ENCODE measurements around the gene KLHL40.
A peak's percentile ranks its signal among the peaks of the same experiment; 100 is the strongest.

The KLHL40 gene

GRCh38 chr3:42661593-42662022 is 23.7 kb upstream of the KLHL40 start:
- Histone ChIP-seq H3K4me3 (no peak overlapping the region), H3K27ac (no peak overlapping the region)
- peak; percentile 72 for DNase-seq (ENCODE audit: low spot score)
- TF ChIP-seq CTCF (IDR thresholded peaks at IDR 0.05), result no peak

- Histone ChIP-seq H3K4me3 (no peak overlapping the region), H3K27ac (no peak overlapping the region)
- no peak for TF ChIP-seq CTCF (IDR thresholded peaks at IDR 0.05)
- no peak for DNase-seq (ENCODE audit: low spot score)
Measured at GRCh38 chr3:42662037-42662812, 23.1 kb upstream of the KLHL40 start.

- Histone ChIP-seq H3K27ac (no peak overlapping the region), H3K4me3 (no peak overlapping the region)
- DNase-seq (ENCODE audit: low spot score), result no peak
- TF ChIP-seq CTCF (IDR thresholded peaks at IDR 0.05), result no peak
Measured at GRCh38 chr3:42662813-42663535, 22.4 kb upstream of the KLHL40 start.

- no peak for TF ChIP-seq CTCF (IDR thresholded peaks at IDR 0.05)
- DNase-seq (ENCODE audit: low spot score), result peak; percentile 74
- H3K4me3 ChIP-seq, result no peak overlapping the region
- no peak overlapping the region for H3K27ac ChIP-seq
Measured at GRCh38 chr3:42663581-42664437, 21.5 kb upstream of the KLHL40 start.

GRCh38 chr3:42664438-42664803 is 20.9 kb upstream of the KLHL40 start:
- Histone ChIP-seq H3K4me3 (no peak overlapping the region), H3K27ac (no peak overlapping the region)
- no peak for DNase-seq (ENCODE audit: low spot score)
- TF ChIP-seq CTCF (IDR thresholded peaks at IDR 0.05), result no peak

- no peak overlapping the region for H3K4me3 ChIP-seq
- no peak for TF ChIP-seq CTCF (IDR thresholded peaks at IDR 0.05)
- DNase-seq (ENCODE audit: low spot score), result no peak
- peak overlapping the region; percentile 78 to 81 for H3K27ac ChIP-seq
Measured at GRCh38 chr3:42665050-42665878, 20.1 kb upstream of the KLHL40 start.
